ENCODE results near the gene DYRK1A.
A peak's percentile ranks its signal among the peaks of the same experiment; 100 is the strongest.

The DYRK1A gene

DNA sequence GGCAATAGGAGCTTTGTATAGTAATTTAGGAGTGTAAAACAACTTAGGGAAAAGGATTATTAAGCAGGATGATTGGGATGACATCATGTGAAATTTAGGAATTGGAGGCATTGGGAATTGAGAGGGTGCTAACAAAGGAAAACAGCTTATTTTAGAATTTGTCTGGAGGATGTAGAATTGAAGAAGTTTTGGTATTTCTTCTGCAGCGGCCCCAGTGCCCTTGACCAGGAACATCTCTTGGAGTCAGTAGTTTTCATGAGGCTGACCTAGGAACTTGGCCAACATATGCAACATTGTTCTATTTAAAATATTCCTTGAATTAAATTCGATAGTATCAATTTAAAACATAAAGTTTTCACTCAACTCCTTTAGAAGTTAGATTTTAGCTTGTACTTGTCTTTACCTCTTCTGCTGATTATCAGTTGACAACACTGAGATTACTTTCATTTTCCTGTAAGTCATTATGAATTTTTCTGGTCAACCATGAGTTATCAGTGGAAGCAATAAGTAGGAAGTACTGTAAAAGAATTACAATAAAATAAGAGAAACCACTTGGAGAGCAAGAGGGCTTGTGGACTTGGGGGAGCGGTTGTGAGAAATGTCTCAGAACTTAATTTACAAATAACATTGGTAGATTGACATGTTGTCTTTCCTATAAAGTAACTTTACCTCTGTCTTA is 52.8 kb downstream of the DYRK1A start:
- DNase-seq (ENCODE audit: low read depth): no peak

DNA sequence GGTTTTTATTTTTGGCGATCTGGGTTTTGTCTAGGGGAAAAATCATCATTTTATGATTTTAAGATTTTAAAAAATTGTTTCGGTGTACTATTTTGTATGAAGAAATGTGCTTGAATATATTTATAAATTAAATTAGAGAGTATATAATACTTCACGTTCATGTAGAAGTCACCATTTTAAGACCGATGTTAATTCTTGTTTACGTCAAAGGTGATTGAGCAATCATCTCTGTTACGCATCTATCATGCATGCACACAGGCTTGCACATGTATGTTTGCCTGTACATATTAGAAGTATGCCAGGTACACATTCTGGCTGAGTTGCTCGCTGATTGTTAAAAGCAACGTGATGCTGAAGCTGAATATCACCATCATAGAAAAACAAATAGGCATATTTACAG is 54.7 kb downstream of the DYRK1A start:
- DNase-seq (ENCODE audit: low read depth): no peak

DNA sequence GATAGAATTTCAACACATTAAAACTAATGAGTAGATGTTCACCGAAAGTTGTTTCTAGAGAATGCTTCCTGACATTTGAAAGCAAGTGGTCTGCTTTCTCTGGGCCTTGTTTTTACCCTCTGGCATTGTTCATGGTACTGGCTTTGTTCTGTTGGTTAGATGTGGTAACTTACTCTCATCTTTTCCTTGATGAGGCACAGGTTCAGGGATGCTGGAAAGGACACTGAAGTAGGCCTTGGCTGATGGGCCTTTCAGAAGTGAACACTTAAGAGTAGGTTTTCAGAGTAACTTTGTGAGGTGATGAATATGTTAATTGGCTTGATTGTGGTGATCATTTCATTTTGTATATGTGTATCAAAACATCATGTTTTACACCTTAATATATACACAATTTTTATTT is 55.8 kb downstream of the DYRK1A start:
- DNase-seq (ENCODE audit: low read depth): no peak

GRCh38 chr21:37423103-37423502 is 56.5 kb downstream of the DYRK1A start:
- DNase-seq (ENCODE audit: low read depth): no peak

DNA sequence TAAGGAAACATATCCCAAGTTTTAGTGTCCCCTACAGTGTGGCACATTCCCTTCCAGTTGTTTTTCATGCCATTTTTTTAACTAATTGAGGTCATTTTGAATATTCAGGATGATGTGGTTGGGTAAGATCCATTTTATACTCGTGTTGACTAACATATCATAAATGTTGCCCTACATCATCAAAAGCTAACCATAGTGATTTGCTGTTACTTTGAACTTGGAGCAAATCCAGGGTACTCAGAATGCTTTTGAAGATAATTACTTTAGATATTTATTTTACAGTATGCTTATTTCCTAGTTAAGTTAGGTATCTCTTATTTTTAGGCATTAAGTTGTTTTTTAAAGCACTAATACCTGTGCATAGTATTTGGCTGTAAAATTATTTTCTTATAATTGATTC is 57.8 kb downstream of the DYRK1A start:
- DNase-seq (ENCODE audit: low read depth): no peak

GRCh38 chr21:37425001-37425400 is 58.4 kb downstream of the DYRK1A start:
- DNase-seq (ENCODE audit: low read depth): no peak

- DNase-seq (ENCODE audit: low read depth): no peak
These were observed 59.1 kb downstream of the DYRK1A start for GRCh38 chr21:37425684-37426083.

- DNase-seq (ENCODE audit: low read depth): no peak
These were observed 60.6 kb downstream of the DYRK1A start for GRCh38 chr21:37427221-37427620.

- no peak for DNase-seq (ENCODE audit: low read depth)
These were observed 62.8 kb downstream of the DYRK1A start for GRCh38 chr21:37429356-37429755.

DNA sequence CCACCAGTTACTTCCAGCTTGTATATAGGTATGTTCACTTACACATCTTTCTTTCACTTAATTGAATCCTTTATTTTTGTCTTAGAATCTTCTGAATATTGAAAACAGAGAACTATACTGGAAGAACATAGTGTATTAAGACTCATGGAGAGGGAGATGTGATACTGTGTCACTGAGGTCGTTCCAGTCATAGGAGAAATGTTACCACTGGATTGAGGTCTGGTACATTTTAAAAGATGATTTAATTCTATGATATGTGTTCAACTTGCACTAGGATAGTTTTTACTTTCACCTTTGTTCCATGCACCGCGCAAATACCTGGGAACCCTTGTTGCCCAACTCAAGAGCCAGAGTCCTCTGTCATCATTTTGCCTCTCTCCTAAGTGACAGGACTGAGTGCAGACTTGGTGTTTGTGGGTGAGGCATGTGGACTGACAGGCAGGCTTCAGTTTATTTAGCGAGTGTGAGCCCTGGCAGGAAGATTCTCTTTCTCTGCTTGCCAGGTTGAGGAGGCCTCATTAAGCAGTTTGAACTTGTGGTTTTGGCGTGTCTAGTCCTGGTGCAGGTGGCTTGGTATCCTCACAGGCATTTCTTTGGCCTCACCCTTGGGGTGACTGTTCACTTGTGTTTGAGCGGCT is 63.7 kb downstream of the DYRK1A start:
- DNase-seq (ENCODE audit: low read depth): no peak

GRCh38 chr21:37431243-37431642 is 64.7 kb downstream of the DYRK1A start:
- no peak for DNase-seq (ENCODE audit: low read depth)

DNA sequence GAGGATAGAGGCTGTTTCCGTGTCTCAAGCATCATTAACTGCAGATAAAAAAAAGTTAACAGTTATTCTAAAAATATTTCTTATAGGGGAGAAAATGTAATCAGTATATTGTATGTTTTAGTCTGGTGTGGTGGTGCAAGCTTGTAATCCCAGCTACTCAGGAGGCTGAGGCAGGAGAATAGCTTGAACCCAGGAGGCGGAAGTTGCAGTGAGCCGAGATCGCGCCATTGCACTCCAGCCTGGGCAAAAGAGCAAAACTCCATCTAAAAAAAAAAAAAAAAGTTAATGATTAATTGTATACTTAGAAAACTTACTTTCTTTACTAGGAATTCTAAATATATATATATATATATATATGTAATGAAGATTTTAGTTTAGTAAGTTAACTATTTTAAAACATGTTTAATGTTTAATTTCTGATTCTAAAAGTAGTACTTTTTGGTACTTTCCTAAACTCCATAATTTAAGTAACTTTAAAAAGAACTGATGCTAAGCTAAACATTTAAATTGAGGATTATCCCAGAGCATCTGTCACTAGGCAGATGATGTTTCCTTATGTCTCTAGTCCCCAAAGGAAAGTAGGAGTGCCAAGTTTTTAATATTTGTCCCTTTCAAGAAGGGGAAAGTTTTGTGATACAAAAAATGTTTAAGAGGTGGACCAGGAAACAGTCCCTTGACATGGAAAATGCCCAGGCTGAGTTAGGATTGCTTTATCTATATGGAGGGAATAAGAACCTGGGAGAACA is 66.3 kb downstream of the DYRK1A start:
- no peak for DNase-seq (ENCODE audit: low read depth)

DNA sequence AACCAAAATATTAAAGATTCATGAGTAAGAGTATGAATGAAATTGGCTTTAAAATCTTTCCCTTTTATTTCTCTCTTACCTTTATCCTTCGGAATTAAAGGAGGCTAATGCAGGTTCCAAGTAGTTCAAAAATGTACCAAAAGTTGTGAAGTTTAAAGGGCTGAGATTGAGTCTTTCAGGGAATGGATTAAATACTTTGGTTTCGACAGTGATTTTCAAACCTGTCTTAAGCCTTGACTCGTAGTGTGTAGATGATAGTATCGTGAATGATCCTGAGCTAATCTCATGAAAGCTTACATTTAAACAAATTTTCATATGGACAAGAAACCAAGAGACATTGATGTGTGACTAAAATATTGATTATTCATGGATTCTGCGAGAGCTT is 66.9 kb downstream of the DYRK1A start:
- no peak for DNase-seq (ENCODE audit: low read depth)

DNA sequence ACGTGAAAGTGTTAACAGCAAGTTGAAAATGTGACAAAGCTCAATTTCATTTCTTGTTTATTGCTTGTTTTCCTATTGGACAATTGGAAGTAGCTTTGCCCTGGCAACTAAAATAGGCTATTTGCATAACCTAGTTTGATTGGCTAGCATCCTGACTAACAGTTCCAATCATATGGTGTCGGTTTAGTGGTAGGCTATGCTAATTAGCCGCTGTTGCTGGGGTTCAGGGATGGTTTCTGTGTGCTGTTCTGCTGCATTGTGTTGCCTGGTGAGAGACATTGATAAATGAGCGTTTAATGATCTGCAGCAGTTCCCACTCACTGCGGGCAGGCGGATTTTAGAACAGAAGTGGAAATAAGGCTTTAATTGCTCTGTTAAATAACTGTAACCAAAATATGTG is 68.5 kb downstream of the DYRK1A start:
- peak; percentile 92 for DNase-seq (ENCODE audit: low read depth)

- no peak for DNase-seq (ENCODE audit: low read depth)
These were observed 69.1 kb downstream of the DYRK1A start for GRCh38 chr21:37435711-37436110.

GRCh38 chr21:37436174-37436573 is 69.6 kb downstream of the DYRK1A start:
- no peak for DNase-seq (ENCODE audit: low read depth)

DNA sequence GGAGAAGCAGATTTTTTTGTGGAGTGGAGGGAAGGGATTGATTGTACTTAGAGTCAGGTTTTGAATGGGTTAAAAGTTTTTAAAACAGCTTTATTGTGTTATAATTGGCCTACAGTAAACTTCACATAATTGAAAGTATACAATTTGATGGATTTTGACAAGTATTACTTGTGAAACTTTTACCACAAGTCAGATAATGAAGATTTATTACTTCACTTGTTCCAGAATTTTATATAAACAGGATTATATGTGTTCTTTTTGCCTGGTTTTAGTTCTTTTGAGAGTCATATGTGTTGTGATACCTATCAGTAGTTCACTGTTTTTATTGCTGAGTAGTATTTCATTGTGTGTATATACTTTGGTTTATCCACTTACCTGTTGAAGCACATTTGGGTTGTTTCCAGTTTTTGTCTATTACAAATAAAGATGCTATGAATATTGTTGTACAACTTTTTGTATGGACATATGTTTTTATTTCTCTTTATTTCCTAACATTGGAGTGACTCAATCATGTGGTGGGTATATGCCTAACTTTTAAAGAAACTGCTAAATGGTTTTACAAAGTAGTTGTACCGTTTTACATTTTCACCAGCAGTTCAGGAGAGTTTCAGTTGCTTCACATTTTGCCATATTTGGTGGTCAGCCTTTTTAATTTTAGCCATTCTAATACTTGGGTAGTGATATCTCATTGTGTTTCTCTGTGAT is 71.0 kb downstream of the DYRK1A start:
- peak; percentile 60 for DNase-seq (ENCODE audit: low read depth)

- no peak for DNase-seq (ENCODE audit: low read depth)
These were observed 77.1 kb downstream of the DYRK1A start for GRCh38 chr21:37443683-37444082.

DNA sequence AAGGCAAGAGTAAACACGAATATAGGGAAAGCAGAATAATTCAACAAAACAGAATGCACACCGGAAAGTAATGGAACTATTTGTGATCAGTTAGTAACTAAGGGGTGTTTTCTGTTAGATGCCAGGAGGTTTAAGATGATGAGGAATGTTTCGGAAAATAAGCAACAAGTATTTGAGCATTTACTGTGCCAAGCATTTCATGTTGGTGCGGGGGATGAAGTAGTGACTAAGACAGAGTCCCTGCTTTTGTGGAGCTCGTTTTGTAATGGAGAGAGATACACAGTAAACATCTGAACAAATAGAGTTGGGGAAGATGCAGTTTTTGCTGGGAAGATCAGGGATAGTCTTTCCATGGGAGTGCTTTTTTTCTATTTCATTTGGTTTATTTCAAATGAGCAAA is 78.7 kb downstream of the DYRK1A start:
- DNase-seq (ENCODE audit: low read depth): peak; percentile 76

DNA sequence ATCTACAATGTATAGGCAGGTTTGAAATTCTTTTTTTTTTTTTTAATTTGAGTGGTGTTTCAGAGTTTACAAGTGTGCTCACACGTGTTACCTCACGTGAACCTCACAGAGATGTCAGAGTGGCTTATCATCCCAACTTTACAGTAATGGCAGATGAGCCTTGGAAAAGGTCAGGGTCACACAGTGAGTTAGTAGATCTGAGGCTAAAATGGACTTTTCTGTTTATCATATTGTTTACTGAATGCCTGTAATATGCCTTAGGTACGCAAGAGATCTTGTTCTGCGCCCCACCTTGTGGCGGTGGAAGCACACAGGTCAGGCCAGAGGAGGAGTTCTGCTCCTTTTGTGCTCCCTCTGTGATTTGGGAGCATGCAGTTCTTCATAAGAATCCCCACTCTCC is 80.0 kb downstream of the DYRK1A start:
- DNase-seq (ENCODE audit: low read depth): no peak

- DNase-seq (ENCODE audit: low read depth): no peak
These were observed 80.8 kb downstream of the DYRK1A start for GRCh38 chr21:37447288-37447936.

DNA sequence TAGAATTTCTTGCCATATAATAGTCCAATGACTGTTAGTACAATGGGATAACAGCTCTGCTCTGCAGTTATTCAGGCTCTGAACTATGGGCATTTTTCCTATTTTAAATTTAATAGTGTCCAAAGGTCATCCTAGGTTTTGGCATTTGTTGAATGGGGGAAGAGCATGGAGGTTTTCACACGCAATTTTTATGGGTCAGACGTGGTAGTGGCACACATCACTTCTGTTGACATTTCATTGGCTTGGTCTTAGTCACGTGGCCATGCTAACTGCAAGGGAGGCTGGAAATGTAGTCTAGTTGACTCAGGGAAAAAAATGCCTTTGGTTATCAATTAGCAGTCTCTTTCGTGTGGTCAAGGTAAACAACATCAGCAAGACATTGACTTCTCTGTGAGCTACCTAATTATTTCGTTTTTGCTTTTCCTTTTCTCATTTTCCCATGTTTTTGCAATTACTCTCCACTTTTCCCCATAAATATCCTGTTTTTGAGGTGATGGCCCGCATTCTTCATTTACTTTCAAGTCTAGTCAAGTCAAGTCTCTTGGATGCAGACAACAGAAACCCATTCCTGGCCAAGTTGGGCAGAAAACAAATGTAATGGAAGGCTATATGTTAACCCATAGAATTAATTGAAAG is 82.8 kb downstream of the DYRK1A start:
- DNase-seq (ENCODE audit: low read depth): no peak
